ENCODE results near the gene NOLC1. TPM values are rescaled to one million over a fixed set of nuclear protein-coding genes. Genes with fewer than 3 reads are reported as not detected.
A peak's percentile ranks its signal among the peaks of the same experiment; 100 is the strongest.

NOLC1 gene
- total RNA-seq, 1 experiment from 2014 or later = 74.0 TPM

- in situ Hi-C loops (cut with HindIII; ENCODE audit: low pct_unique_long_range_greater_than_20kb, low sequenced_read_pairs) = no loop called here
- DNase-seq (ENCODE audit: low read depth) = no peak
Measured at GRCh38 chr10:102146971-102147428, 5.2 kb upstream of the NOLC1 start.

- DNase-seq (ENCODE audit: low read depth) = no peak
- in situ Hi-C loops (cut with HindIII; ENCODE audit: low pct_unique_long_range_greater_than_20kb, low sequenced_read_pairs) = no loop called here
Measured at GRCh38 chr10:102147561-102147960, 4.6 kb upstream of the NOLC1 start.

GRCh38 chr10:102148275-102148674 is 3.9 kb upstream of the NOLC1 start:
- DNase-seq (ENCODE audit: low read depth) = no peak
- in situ Hi-C loops (cut with HindIII; ENCODE audit: low pct_unique_long_range_greater_than_20kb, low sequenced_read_pairs) = no loop called here

GRCh38 chr10:102150970-102151773 is 1.0 kb upstream of the NOLC1 start:
- in situ Hi-C loops (cut with HindIII; ENCODE audit: low pct_unique_long_range_greater_than_20kb, low sequenced_read_pairs) = no loop called here

GRCh38 chr10:102152545-102152890 is 329 bp downstream of the NOLC1 start:
- DNase-seq (ENCODE audit: low read depth) = peak; percentile 21

More at GRCh38 chr10:102150970-102151773, 1.0 kb upstream of the NOLC1 start:
- DNase-seq (ENCODE audit: low read depth) = no peak

GRCh38 chr10:102153093-102153620 is 968 bp downstream of the NOLC1 start:
- in situ Hi-C loops (cut with HindIII; ENCODE audit: low pct_unique_long_range_greater_than_20kb, low sequenced_read_pairs) = no loop called here

More at GRCh38 chr10:102152545-102152890, 329 bp downstream of the NOLC1 start:
- in situ Hi-C loops (cut with HindIII; ENCODE audit: low pct_unique_long_range_greater_than_20kb, low sequenced_read_pairs) = no loop called here

GRCh38 chr10:102154466-102155116 is 2.4 kb downstream of the NOLC1 start:
- in situ Hi-C loops (cut with HindIII; ENCODE audit: low pct_unique_long_range_greater_than_20kb, low sequenced_read_pairs) = no loop called here
- DNase-seq (ENCODE audit: low read depth) = no peak

More at GRCh38 chr10:102153093-102153620, 968 bp downstream of the NOLC1 start:
- peak; percentile 9 for DNase-seq (ENCODE audit: low read depth)

- no peak for DNase-seq (ENCODE audit: low read depth)
- in situ Hi-C loops (cut with HindIII; ENCODE audit: low pct_unique_long_range_greater_than_20kb, low sequenced_read_pairs) = no loop called here
Measured at GRCh38 chr10:102157224-102157623, 5.0 kb downstream of the NOLC1 start.

GRCh38 chr10:102159051-102159597 is 6.9 kb downstream of the NOLC1 start:
- DNase-seq (ENCODE audit: low read depth) = no peak
- in situ Hi-C loops (cut with HindIII; ENCODE audit: low pct_unique_long_range_greater_than_20kb, low sequenced_read_pairs) = no loop called here

- in situ Hi-C loops (cut with HindIII; ENCODE audit: low pct_unique_long_range_greater_than_20kb, low sequenced_read_pairs) = no loop called here
- DNase-seq (ENCODE audit: low read depth) = no peak
Measured at GRCh38 chr10:102159831-102160230, 7.6 kb downstream of the NOLC1 start.

GRCh38 chr10:102163342-102163989 is 11.3 kb downstream of the NOLC1 start:
- in situ Hi-C loops (cut with HindIII; ENCODE audit: low pct_unique_long_range_greater_than_20kb, low sequenced_read_pairs) = no loop called here
- no peak for DNase-seq (ENCODE audit: low read depth)

- in situ Hi-C loops (cut with HindIII; ENCODE audit: low pct_unique_long_range_greater_than_20kb, low sequenced_read_pairs) = no loop called here
- no peak for DNase-seq (ENCODE audit: low read depth)
Measured at GRCh38 chr10:102167861-102168260, 15.7 kb downstream of the NOLC1 start.

GRCh38 chr10:102170602-102171001 is 18.4 kb downstream of the NOLC1 start:
- in situ Hi-C loops (cut with HindIII; ENCODE audit: low pct_unique_long_range_greater_than_20kb, low sequenced_read_pairs) = loop anchor here (10.0 kb wide), 1 partner anchor 334 kb away; the partner anchor contains the start of genes ACTR1A and SUFU
- DNase-seq (ENCODE audit: low read depth) = no peak

GRCh38 chr10:102172288-102172687 is 20.1 kb downstream of the NOLC1 start:
- DNase-seq (ENCODE audit: low read depth) = no peak
- in situ Hi-C loops (cut with HindIII; ENCODE audit: low pct_unique_long_range_greater_than_20kb, low sequenced_read_pairs) = loop anchor here (10.0 kb wide), 1 partner anchor 333 kb away; the partner anchor contains the start of genes ACTR1A and SUFU

- in situ Hi-C loops (cut with HindIII; ENCODE audit: low pct_unique_long_range_greater_than_20kb, low sequenced_read_pairs) = loop anchor here (10.0 kb wide), 1 partner anchor 329 kb away; the partner anchor contains the start of genes ACTR1A and SUFU
- DNase-seq (ENCODE audit: low read depth) = no peak
Measured at GRCh38 chr10:102175415-102175814, 23.2 kb downstream of the NOLC1 start.

- DNase-seq (ENCODE audit: low read depth) = no peak
Measured at GRCh38 chr10:102184606-102185005, 32.4 kb downstream of the NOLC1 start.

GRCh38 chr10:102185272-102185671 is 33.1 kb downstream of the NOLC1 start:
- in situ Hi-C loops (cut with HindIII; ENCODE audit: low pct_unique_long_range_greater_than_20kb, low sequenced_read_pairs) = no loop called here

More at GRCh38 chr10:102184606-102185005, 32.4 kb downstream of the NOLC1 start:
- in situ Hi-C loops (cut with HindIII; ENCODE audit: low pct_unique_long_range_greater_than_20kb, low sequenced_read_pairs) = no loop called here

GRCh38 chr10:102185811-102186527 is 33.8 kb downstream of the NOLC1 start:
- DNase-seq (ENCODE audit: low read depth) = peak; percentile 29
- in situ Hi-C loops (cut with HindIII; ENCODE audit: low pct_unique_long_range_greater_than_20kb, low sequenced_read_pairs) = no loop called here

More at GRCh38 chr10:102185272-102185671, 33.1 kb downstream of the NOLC1 start:
- no peak for DNase-seq (ENCODE audit: low read depth)

Data from Caki2 (cell line).